Measurements from ENCODE around the gene DPF3.

GRCh38 chr14:72753879-72754400 lies 140.0 kb downstream of the DPF3 start:
- no peak for TF ChIP-seq GATA2 (IDR thresholded peaks at IDR 0.05; ENCODE audit: low read depth, low read length)
- no peak for TF ChIP-seq GATA3 (IDR thresholded peaks at IDR 0.05; ENCODE audit: low read depth, low read length)
